H9 (cell line): Measurements from ENCODE around the gene RALGAPA2. TPM values are rescaled to one million over a fixed set of nuclear protein-coding genes. Genes with fewer than 3 reads are reported as not detected.

Experiments
- DNase-seq: peaks from one replicate; pipeline ENCODE4 v3.0.0-alpha.2; 2017
- H2AFZ ChIP-seq: one replicate; pipeline ENCODE4 v1.6.1; 2013; ENCODE audit warnings: mild to moderate bottlenecking, low read length, control low read depth, moderate library complexity
- H2AK5ac ChIP-seq: 2 replicates; pipeline ENCODE4 v1.6.1; 2013; ENCODE audit warnings: low read length, control low read depth, mixed read lengths; ENCODE audit not compliant: insufficient read length
- H2BK120ac ChIP-seq: one replicate; pipeline ENCODE4 v1.6.1; 2013; ENCODE audit warnings: low read depth, mild to moderate bottlenecking, low read length, control low read depth, inconsistent platforms; ENCODE audit not compliant: poor library complexity, severe bottlenecking
- H2BK12ac ChIP-seq: 2 replicates; pipeline ENCODE4 v1.6.1; 2013; ENCODE audit warnings: low read length, control low read depth, mixed read lengths, low read depth; ENCODE audit not compliant: insufficient read length
- H2BK15ac ChIP-seq: 2 replicates; pipeline ENCODE4 v1.6.1; 2013; ENCODE audit warnings: low read depth, low read length, control low read depth
- H2BK20ac ChIP-seq: one replicate; pipeline ENCODE4 v1.6.1; 2013; ENCODE audit warnings: low read depth, mild to moderate bottlenecking, low read length, control low read depth, inconsistent platforms; ENCODE audit not compliant: poor library complexity, severe bottlenecking
- H2BK5ac ChIP-seq: 2 replicates; pipeline ENCODE4 v1.6.1; 2013; ENCODE audit warnings: low read length, control low read depth, mixed read lengths; ENCODE audit not compliant: insufficient read length
- H3K14ac ChIP-seq: 2 replicates; pipeline ENCODE4 v1.6.1; 2013; ENCODE audit warnings: low read length, control low read depth; ENCODE audit not compliant: insufficient read depth
- H3K18ac ChIP-seq: 2 replicates; pipeline ENCODE4 v1.6.1; 2013; ENCODE audit warnings: low read depth, mild to moderate bottlenecking, mixed read lengths, low read length, control low read depth; ENCODE audit not compliant: insufficient read length
- H3K23ac ChIP-seq: 2 replicates; pipeline ENCODE4 v1.6.1; 2013; ENCODE audit warnings: low read length, control low read depth, mixed read lengths, low read depth; ENCODE audit not compliant: insufficient read length
- H3K23me2 ChIP-seq: 2 replicates; pipeline ENCODE4 v1.6.1; 2013; ENCODE audit warnings: low read depth, mild to moderate bottlenecking, mixed read lengths, low read length, control low read depth; ENCODE audit not compliant: insufficient read length, poor library complexity, severe bottlenecking
- H3K27ac ChIP-seq: 2 replicates; pipeline ENCODE4 v1.5.1; 2013; ENCODE audit warnings: low read length, control low read depth, mixed read lengths, low read depth; ENCODE audit not compliant: insufficient read length
- H3K27me3 ChIP-seq: 2 replicates; pipeline ENCODE4 v1.6.1; 2013; ENCODE audit warnings: low read length, control low read depth, inconsistent platforms; ENCODE audit not compliant: insufficient read depth
- H3K4ac ChIP-seq: 2 replicates; pipeline ENCODE4 v1.6.1; 2013; ENCODE audit warnings: low read depth, mild to moderate bottlenecking, control low read depth, inconsistent platforms, low read length, moderate library complexity
- H3K4me1 ChIP-seq: 2 replicates; pipeline ENCODE4 v1.6.1; 2013; ENCODE audit warnings: low read length, control low read depth, inconsistent platforms; ENCODE audit not compliant: insufficient read depth
- H3K4me2 ChIP-seq: 2 replicates; pipeline ENCODE4 v1.6.1; 2013; ENCODE audit warnings: low read length, control low read depth, mixed read lengths; ENCODE audit not compliant: insufficient read length, insufficient read depth
- H3K56ac ChIP-seq: 2 replicates; pipeline ENCODE4 v1.6.1; 2013; ENCODE audit warnings: low read depth, mild to moderate bottlenecking, mixed read lengths, low read length, control low read depth; ENCODE audit not compliant: insufficient read length
- H3K79me1 ChIP-seq: 2 replicates; pipeline ENCODE4 v1.6.1; 2013; ENCODE audit warnings: low read depth, mild to moderate bottlenecking, moderate library complexity, low read length, control low read depth, inconsistent platforms; ENCODE audit not compliant: insufficient read depth, poor library complexity, severe bottlenecking
- H3K79me2 ChIP-seq: 2 replicates; pipeline ENCODE4 v1.6.1; 2013; ENCODE audit warnings: low read length, control low read depth, inconsistent platforms; ENCODE audit not compliant: insufficient read depth
- H3K9ac ChIP-seq: 2 replicates; pipeline ENCODE4 v1.6.1; 2013; ENCODE audit warnings: low read length, control low read depth, mixed read lengths; ENCODE audit not compliant: insufficient read length; ENCODE audit errors: extremely low read depth
- H3K9me3 ChIP-seq: one replicate; pipeline ENCODE4 v1.6.1; 2013; ENCODE audit warnings: low read depth, low read length, inconsistent platforms; ENCODE audit not compliant: control insufficient read depth
- H3T11ph ChIP-seq: one replicate; pipeline ENCODE4 v1.6.1; 2013; ENCODE audit warnings: mild to moderate bottlenecking, low read length, control low read depth, inconsistent platforms
- H4K20me1 ChIP-seq: one replicate; pipeline ENCODE4 v1.6.1; 2013; ENCODE audit not compliant: control insufficient read depth, insufficient read length, insufficient read depth
- H4K5ac ChIP-seq: 2 replicates; pipeline ENCODE4 v1.6.1; 2013; ENCODE audit warnings: low read depth, mild to moderate bottlenecking, mixed read lengths, low read length, control low read depth; ENCODE audit not compliant: insufficient read length
- H4K8ac ChIP-seq: replicated peaks from 2 replicates; pipeline ENCODE4 v1.6.1; 2013; ENCODE audit warnings: low read length, control low read depth, mixed read lengths, low read depth; ENCODE audit not compliant: insufficient read length
- H4K91ac ChIP-seq: 2 replicates; pipeline ENCODE4 v1.6.1; 2013; ENCODE audit warnings: low read depth, mild to moderate bottlenecking, moderate library complexity, mixed read lengths, low read length, control low read depth; ENCODE audit not compliant: insufficient read length
- H3K27ac Mint-ChIP-seq, 3 experiments: 2 replicates in 2 of 3; 3 replicates in 1 of 3; pipeline ENCODE4 v1.8.0; 2020 to 2021; ENCODE audit warnings: mixed read lengths in 3 of 3, mild to moderate bottlenecking in 1 of 3, moderate library complexity in 1 of 3
- H3K27me3 Mint-ChIP-seq: 2 replicates; pipeline ENCODE4 v1.8.0; 2021; ENCODE audit warnings: low read depth, mild to moderate bottlenecking, moderate library complexity, mixed read lengths
- H3K36me3 Mint-ChIP-seq, 3 experiments: 2 replicates in 2 of 3; 3 replicates in 1 of 3; pipeline ENCODE4 v1.8.0; 2020 to 2021; ENCODE audit warnings: low read depth in 3 of 3, mixed read lengths in 3 of 3; ENCODE audit not compliant: insufficient read depth in 1 of 3
- H3K4me1 Mint-ChIP-seq, 2 experiments: 2 replicates each; pipeline ENCODE4 v1.8.0; 2020; ENCODE audit warnings: mixed read lengths in 2 of 2
- H3K4me3 Mint-ChIP-seq, 2 experiments: 2 replicates in 1 of 2; 3 replicates in 1 of 2; pipeline ENCODE4 v1.8.0; 2020 to 2021; ENCODE audit warnings: mild to moderate bottlenecking in 2 of 2, mixed read lengths in 2 of 2, moderate library complexity in 1 of 2
- H3K9me3 Mint-ChIP-seq, 2 experiments: 2 replicates in 1 of 2; 3 replicates in 1 of 2; pipeline ENCODE4 v1.8.0; 2020; ENCODE audit warnings: mild to moderate bottlenecking in 2 of 2, mixed read lengths in 2 of 2, moderate library complexity in 1 of 2
- WGBS: extraction: QIAGEN DNeasy Blood & Tissue Kit; methylation state at CpG from one replicate; pipeline ENCODE4 v1.1.7; 2013; ENCODE audit warnings: missing lambda C conversion rate, low lambda C conversion rate, mixed read lengths; ENCODE audit not compliant: insufficient read length; ENCODE audit errors: extremely low coverage; 5-methylcytosine and 5-hydroxymethylcytosine counted together
- total RNA-seq: library from RNA; stranded (reverse); gene quantifications from 2 replicates; pipeline ENCODE4 v1.2.1, GENCODE V29; 2021
- TF ChIP-seq, protein P1 (sequence below): fragments of 200-600 bp; sonication (generic); conservative IDR thresholded peaks from 3 replicates; pipeline ENCODE4 v1.8.0; 2021; ENCODE audit warnings: antibody characterized with exemption, mild to moderate bottlenecking

Gene RALGAPA2
- total RNA-seq, 1 experiment from 2014 or later, result 16.6 TPM

DNA sequence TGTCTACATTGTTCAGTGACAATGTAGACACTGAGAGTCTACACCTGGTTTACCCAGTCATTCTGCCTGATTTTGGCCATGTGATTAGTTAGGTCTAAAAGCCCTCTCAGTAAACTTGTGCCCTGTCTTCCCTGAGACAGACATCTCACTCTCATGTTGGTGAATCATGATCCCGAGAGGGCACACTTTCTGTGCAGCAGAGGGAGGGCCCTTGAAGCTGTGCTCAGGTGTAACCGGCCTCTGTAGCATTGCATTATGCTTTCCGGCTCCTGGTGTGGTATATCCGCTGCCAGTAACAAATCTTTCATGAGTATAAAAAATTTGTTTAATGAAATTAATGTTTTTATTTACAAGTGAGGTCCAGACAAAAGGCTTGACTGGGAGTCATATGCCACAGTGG, 85.0 kb downstream of the RALGAPA2 start:
- H3K9me3 ChIP-seq, result no peaks in the 10 kb centered on the region
- Mint-ChIP-seq H3K27ac (no peak overlapping the region), H3K36me3 (peaks cover 3 to 25% (median 19%) of the 10 kb centered on the region in 3 experiments; a peak in 6 of 7 replicates), H3K9me3 (no peaks in the 10 kb centered on the region), H3K27me3 (no peaks in the 10 kb centered on the region), H3K4me1 (peaks cover 0 to 3% of the 10 kb centered on the region in 2 experiments; a peak in 1 of 4 replicates), H3K4me3 (no peak overlapping the region)
- H4K8ac ChIP-seq, result no peak overlapping the region
- no peak overlapping the region for H3K4ac ChIP-seq
- no peak overlapping the region for H2BK120ac ChIP-seq
- DNase-seq, result no peak
- no peak overlapping the region for H3K9ac ChIP-seq
- no peak overlapping the region for H4K5ac ChIP-seq
- no peak overlapping the region for H2BK15ac ChIP-seq
- H3K56ac ChIP-seq, result no peak overlapping the region
- H3K79me2 ChIP-seq, result no peaks in the 10 kb centered on the region
- no peak overlapping the region for H3K4me2 ChIP-seq
- H2BK5ac ChIP-seq, result no peak overlapping the region
- H3K23me2 ChIP-seq, result no peaks in the 10 kb centered on the region
- no peak overlapping the region for H2BK12ac ChIP-seq
- H3K23ac ChIP-seq, result no peak overlapping the region
- TF ChIP-seq, protein P1, sequence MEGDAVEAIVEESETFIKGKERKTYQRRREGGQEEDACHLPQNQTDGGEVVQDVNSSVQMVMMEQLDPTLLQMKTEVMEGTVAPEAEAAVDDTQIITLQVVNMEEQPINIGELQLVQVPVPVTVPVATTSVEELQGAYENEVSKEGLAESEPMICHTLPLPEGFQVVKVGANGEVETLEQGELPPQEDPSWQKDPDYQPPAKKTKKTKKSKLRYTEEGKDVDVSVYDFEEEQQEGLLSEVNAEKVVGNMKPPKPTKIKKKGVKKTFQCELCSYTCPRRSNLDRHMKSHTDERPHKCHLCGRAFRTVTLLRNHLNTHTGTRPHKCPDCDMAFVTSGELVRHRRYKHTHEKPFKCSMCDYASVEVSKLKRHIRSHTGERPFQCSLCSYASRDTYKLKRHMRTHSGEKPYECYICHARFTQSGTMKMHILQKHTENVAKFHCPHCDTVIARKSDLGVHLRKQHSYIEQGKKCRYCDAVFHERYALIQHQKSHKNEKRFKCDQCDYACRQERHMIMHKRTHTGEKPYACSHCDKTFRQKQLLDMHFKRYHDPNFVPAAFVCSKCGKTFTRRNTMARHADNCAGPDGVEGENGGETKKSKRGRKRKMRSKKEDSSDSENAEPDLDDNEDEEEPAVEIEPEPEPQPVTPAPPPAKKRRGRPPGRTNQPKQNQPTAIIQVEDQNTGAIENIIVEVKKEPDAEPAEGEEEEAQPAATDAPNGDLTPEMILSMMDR, result no peak
- no peak overlapping the region for H2BK20ac ChIP-seq
- H4K20me1 ChIP-seq, result no peaks in the 10 kb centered on the region
- no peaks in the 10 kb centered on the region for H3K79me1 ChIP-seq
- no CpG with 5 or more reads among the region's 4 CpGs for WGBS
- no peak overlapping the region for H3T11ph ChIP-seq
- H2AK5ac ChIP-seq, result no peak overlapping the region
- H2AFZ ChIP-seq, result no peak overlapping the region
- no peak overlapping the region for H3K27ac ChIP-seq
- no peak overlapping the region for H4K91ac ChIP-seq
- no peaks in the 10 kb centered on the region for H3K4me1 ChIP-seq
- H3K27me3 ChIP-seq, result no peaks in the 10 kb centered on the region
- H3K14ac ChIP-seq, result no peak overlapping the region
- H3K18ac ChIP-seq, result no peak overlapping the region
